WI38 (cell line): ENCODE measurements around the gene SDR9C7.
"Not testable (repeated sequence)": the region's sequence is repeated elsewhere in the genome, so short reads cannot be mapped to it uniquely, and the experiment has no call there.

ENCODE experiments used
- H3K4me3 ChIP-seq: 2 replicates; pipeline ENCODE4 v1.5.1; 2011; ENCODE audit warnings: low read depth, mild to moderate bottlenecking, control low read depth, low read length
- CTCF ChIP-seq: IDR thresholded peaks from 2 replicates; pipeline ENCODE4 v1.5.1; 2012; ENCODE audit warnings: low read depth, mild to moderate bottlenecking, control low read depth, low read length

The SDR9C7 gene

GRCh38 chr12:56965124-56965523, 30.9 kb upstream of the SDR9C7 start:
- not testable (repeated sequence) for H3K4me3 ChIP-seq

GRCh38 chr12:56963557-56963956, 29.3 kb upstream of the SDR9C7 start:
- not testable (repeated sequence) for H3K4me3 ChIP-seq

- H3K4me3 ChIP-seq = not testable (repeated sequence)
Observed at GRCh38 chr12:56962247-56962646, 28.0 kb upstream of the SDR9C7 start.

GRCh38 chr12:56958422-56958821, 24.2 kb upstream of the SDR9C7 start:
- H3K4me3 ChIP-seq = no peak overlapping the region
- TF ChIP-seq CTCF = no peak

- no peak for TF ChIP-seq CTCF
- no peak within 1 kb of the TSS for H3K4me3 ChIP-seq
Observed at GRCh38 chr12:56957229-56958052, 23.2 kb upstream of the SDR9C7 start, which contains the start of gene RDH16. RDH16 (minus strand) TSS chr12:56957608; CDS start chr12:56957462, 146 bp downstream.

- TF ChIP-seq CTCF = no peak
- no peak overlapping the region for H3K4me3 ChIP-seq
Observed at GRCh38 chr12:56955631-56956256, 21.5 kb upstream of the SDR9C7 start.

GRCh38 chr12:56954958-56955355, 20.7 kb upstream of the SDR9C7 start:
- TF ChIP-seq CTCF = no peak
- H3K4me3 ChIP-seq = no peak overlapping the region

- TF ChIP-seq CTCF = no peak
- no peak overlapping the region for H3K4me3 ChIP-seq
Observed at GRCh38 chr12:56954057-56954957, 20.1 kb upstream of the SDR9C7 start.
